HG03280 (cell line): ENCODE measurements around the gene HPS1.
"Not testable (repeated sequence)": the region's sequence is repeated elsewhere in the genome, so short reads cannot be mapped to it uniquely, and the experiment has no call there.

ENCODE experiments used
- ATAC-seq: cut with Tn5 transposase; IDR thresholded peaks from one replicate; pipeline ENCODE4 v1.9.1; 2021; ENCODE audit warnings: mild to moderate bottlenecking, moderate library complexity; ENCODE audit not compliant: unreplicated experiment

The HPS1 gene

DNA sequence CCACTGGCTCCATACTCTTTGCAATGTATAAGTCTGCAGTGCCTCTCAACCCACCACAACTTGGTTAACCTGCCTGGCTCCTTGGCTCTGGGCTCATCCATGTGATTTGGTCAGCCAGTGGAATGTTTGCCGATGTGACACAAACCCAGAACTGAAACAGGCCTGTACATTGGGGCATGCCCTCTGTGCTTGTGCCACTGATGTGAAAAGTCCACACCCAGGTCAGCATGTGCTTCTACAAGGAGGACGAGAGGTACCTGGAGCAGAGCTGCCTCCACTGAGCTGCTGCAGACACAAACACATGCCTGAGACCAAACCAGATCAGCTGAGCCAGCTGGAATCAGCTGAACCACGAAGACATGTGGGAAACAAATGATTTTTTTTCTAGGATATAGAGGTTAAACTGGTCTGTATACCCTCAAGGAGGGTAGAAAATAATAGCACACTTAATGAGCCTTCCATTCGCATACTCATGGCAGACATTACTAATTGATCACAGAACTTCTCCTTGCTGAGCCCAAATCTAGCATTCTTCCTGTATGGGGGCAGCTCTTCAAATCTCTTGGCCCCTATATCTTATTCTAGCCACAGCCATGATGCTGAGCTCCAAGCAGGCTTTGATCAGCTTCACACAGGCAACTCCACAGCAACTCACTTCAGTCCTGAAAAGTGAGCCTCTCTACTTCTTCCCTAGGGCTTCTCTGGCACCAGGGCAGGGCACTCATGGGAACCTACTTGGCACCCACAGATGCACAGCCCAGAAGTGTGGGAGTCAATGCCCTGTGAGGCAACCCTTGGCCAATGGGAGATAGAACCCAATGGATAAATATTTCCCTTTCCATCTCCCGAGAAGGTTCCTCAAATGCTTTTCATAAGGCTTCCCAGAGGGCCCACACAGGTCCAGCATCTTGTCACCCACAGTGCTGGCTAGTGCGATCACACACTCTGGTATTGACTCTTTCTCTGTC, 50.4 kb downstream of the HPS1 start:
- no peak for ATAC-seq

DNA sequence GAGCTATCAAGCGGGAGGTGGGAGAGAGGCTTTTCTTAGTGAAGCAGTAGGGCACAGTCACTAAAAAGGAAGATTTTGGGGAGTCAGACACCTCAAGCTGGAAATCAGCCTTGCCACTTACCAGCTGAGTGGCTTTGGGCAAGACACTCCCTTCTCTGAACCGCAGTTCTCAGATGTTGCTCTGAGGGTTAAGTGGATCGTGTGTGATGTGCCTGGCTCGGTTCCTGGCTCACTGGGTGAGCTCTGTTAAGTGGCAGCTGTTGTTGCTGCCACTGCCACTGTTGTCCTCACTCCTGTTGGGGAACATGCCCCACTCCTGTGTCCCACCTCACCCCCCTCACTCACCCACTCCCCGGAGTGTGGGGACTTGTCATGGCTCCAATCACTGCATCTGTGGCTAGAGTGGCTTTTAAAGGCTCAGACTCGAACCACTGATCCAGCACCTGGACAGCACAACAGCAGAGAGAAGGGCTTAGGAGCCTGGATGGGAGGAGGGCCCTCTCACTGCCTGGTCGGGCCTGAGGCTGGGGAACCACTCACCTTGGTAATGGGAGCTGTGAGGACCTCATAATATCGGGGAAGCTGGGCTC, 51.8 kb downstream of the HPS1 start:
- ATAC-seq, result no peak

DNA sequence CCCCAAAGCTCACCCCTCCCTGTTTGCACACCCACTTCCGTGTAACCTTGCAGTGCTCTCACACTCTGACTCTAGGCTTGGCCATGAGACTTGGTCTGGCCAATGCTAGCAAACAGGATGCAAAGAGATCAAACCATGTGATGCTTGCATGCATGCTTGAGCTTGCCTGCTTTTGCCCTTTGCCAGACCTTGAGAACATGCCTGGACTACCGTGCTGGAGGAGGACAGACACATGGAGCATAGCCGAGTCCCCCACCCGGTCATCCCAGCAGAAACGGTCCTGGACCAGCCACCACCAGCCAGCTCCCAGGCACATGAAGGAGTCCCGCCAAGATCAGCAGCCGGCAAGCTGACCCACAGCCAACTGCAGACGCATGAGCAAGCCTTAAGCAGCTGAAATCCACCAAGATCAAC, 55.1 kb downstream of the HPS1 start:
- ATAC-seq, result no peak

DNA sequence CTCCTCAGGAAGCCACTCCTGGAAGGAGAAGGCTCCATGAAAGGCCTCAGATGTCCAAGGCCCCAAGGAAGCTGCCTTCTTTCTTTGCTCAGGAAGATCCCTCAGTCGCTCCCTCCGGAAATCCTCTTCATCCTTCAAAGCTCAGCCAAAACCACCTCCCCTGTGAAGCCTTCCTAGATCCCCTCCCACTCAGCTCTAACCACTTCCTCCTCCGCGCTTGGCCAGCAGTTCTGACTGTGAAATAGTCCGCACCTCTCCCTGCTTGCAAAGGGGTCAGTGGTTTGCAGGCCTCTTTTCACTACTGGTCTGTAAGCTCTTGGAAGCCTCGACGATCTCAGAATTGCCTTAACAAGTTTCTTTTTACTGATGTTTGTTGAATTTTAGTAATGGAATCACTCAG, 55.7 kb downstream of the HPS1 start:
- peak; percentile 47 for ATAC-seq

DNA sequence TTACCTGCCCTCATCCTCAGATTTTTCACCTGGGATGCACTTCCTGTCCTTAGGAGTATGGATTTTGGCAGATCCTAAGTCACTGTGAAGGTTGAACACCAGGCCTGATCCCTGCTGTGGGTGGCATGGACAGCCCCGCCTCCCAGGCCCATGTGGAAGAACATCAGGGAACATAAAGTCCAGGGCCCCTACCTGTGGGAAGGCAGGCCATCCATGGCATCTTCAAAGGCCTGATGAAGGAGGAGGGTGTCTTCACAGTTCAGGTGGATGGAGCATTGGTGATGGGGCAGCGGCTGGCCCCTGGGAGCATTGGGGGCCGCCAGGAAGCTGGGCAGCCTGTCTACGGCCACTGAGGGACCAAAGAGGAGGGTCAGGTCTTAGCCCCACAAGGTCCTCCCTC, 56.3 kb downstream of the HPS1 start:
- no peak for ATAC-seq

DNA sequence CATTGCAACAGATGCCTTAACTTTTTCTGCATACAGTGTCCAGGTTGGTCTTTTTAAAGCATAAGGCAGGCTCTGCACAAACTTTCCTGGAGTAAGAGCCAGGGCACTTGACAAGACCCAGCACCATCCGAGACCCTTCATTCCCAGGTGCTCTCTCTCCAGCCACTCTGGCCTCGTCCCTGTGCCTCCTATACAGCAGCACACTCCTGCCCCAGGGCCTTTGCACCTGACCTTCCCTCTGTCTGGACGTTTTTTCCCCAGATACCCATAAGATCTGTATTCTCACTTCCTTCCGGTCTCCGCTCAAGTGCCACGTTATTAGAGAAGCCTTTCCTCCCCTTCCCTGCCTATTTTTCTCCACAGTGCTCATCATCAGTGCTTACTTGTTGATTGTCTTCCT, 57.3 kb downstream of the HPS1 start:
- ATAC-seq, result no peak

DNA sequence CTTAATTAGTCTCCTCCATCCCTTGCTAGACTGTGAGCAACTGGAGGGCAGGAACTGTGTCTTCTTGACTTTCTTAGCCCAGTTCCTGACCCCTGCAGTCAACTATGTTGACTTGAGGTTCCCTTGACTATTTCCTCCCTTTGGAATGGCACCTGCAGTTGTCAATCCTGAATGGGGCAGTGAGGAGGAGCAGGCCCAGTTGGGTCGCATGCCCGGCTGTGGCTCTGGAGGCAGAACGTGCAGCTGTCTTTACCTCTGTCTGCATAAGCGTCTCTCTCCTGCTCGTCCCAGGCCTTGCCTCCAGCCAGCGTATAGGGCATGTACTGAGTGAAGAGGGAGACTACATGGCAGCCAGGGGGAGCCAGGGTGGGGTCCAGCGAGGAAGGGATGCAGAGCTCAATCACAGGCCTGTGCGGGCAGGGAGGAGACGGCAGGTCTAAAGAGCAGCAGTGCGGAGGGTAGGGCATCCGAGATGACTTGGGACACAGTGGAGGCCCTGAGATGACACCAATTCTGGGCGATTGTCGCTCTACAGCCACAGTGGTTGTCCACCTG, 58.6 kb downstream of the HPS1 start:
- ATAC-seq, result no peak

DNA sequence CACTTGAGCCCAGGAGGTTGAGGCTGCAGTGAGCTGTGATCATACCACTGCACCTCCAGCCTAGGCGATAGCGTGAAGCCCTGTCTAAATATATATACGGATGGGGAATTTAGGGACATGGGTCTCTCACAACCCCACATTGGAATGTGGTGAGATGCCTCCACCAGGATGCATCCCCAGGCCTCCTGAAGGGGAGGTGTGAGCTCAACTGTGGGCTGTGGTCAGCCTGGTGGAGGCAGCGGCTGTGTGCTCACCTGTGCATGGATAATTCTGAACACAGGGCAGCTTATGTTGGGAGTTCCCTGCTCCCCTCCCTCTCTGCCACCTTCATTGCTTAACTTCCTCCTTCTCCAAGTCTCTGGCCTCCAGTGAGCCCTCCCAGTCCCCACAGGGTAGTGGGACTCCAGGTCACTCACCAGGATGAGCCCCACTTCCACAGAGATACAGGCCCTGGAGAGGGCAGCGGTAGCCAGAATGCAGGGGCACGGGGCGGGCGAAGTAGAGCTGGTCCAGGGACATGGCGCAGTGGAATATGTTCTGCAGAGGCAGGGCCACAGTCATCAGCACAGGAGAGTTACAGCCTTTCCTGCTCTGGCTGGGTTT, 62.1 kb downstream of the HPS1 start:
- no peak for ATAC-seq

DNA sequence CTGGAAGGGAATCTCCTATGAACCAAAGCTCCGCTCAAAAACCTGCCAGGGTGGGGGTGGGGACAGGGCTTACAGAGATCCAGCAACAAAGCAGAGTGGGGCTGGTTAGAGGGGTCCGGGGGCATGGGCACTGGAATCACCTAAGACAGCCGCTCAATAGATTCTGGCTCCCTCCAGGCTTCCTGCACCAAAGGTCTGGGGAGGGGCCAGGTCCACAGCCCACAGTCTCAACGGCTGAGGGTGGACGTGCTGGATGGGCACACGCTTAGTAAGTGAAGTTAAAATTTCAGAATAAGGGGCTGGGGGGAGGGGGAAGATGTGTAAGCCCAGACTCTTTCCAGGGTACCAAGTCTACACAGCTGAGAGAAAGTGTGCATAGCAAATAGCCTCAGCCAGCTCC, 62.9 kb downstream of the HPS1 start:
- no peak for ATAC-seq

DNA sequence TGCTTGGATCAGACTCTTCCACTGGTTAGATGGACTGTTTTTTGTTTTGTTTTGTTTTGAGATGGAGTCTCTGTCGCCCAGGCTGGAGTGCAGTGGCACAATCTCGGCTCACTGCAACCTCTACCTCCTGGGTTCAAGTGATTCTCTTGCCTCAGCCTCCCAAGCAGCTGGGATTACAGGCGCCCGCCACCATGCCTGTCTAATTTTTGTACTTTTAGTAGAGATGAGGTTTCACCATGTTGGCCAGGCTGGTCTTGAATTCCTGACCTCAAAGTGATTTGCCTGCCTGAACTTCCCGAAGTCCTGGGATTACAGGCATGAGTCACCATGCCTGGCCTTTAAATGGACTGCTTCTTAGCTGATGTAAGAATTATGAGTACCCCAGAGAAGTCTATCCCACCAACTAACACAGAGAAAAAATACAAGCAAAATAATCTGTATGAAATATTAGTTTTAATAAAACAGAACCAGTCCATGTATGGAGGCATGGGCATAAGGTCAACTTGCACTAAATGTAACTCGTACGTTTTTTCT, 63.5 kb downstream of the HPS1 start:
- ATAC-seq, result not testable (repeated sequence)

DNA sequence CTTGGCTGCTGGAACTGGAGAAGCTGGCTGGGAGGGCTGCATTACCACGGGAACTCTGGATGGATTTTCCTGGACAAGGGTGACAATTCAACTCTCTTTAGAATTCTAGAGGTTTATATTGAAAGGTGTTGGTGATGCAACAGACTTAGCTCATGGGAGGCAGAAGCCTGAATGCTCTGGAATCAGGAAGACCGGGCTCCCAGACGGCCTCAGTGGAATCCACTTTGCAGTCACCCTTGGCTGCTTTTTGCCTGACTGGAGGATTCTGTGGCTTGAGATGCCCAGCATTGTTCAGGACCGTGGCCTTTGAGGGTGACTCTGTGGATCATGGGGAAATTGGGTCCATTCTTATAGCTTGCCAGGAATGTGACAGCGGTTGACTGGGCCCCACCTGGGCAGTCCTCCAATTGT, 64.0 kb downstream of the HPS1 start:
- ATAC-seq, result no peak

DNA sequence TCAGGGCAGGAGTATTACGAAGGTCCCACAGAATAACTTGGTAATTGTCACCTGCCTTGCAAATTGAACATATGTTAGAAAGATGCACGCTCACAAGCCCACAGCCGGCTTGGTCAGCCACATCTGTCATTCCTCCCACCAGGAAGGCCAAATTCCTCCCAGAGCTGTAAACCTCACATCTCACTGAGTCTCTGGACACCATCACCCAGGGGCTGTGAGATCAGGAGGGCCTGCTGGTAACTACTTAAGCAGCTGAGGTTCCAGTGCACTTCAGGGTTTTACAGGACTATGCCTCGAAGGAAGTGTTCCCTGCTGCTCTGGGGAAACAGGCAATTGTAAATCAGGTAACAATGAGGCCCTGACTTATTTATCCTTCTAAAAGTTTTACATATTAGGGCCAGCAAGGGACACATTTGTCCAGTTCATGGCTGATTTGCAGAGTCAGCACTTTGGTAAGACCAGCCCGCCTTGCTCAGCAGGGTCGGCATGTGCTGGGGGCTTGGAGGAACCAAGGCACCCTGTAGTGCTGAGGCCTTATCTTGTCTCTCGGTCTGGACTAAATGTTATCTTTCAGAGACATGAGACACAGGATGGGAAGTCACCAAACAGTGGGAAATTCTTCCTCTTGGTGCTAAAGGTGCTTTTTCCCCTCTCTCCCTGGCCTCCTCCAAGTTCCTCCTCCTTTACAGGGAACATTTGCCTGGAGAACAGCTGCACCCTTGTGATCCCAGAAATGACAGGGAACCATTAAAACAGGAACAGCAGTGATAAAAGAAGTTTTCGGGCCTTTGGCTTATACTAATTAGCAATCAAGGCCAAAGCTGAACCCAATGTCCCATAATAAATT, 66.0 kb downstream of the HPS1 start:
- no peak for ATAC-seq

DNA sequence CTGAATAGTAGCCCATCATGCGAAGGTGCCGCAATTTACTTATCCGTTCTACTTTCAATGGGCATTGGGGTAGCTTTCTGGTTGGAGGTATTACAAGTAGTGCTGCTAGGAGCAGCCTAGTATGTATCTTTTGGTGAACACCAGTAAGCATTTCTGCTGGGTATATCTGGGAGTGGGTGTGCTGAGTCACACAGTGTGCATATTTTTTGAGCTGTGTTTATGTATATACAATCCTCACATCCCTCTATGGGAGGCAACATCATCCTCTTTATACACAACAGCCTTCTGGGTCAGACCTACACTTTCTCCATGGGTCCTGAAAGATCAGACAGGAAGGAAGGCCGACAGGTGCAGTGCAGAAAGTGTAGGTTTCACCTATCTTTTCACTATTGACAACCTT, 68.0 kb downstream of the HPS1 start:
- no peak for ATAC-seq

DNA sequence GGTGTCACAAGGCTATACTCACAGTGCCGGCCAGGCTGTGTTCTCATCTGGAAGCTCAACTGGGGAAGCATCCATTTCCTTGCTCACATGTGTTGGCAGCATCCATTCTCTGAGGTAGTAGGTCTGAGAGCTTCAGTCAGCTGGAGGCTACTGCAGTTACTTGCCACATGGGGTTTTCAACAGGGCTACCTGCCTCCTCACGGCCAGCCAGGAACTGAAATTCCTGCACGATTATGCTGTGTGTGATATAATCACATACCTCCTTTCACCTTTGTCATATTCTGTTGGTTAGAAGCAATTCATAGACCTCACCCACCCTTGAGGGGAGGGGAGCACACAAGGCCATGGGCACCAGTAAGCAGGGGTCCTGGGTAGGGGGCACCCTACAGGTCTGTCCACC, 69.2 kb downstream of the HPS1 start:
- no peak for ATAC-seq

DNA sequence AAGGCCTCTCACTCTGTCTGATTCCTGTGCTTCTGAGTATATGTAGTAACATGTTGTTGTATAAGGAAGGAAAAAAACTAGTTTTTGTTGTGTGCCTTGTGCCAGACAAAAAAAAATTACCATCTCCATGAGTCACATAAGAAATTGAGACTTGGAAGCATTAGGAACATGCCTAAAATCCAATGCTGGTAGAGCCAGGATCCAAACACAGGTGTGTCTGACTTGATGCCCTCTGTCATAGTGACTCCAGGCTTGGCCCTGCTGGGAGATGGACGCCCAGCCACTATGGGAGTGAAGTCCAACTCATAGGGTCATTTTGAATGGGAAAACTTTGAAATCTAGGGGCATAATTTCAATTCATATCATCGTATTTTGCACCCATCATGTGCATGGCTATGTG, 69.7 kb downstream of the HPS1 start:
- ATAC-seq, result no peak

DNA sequence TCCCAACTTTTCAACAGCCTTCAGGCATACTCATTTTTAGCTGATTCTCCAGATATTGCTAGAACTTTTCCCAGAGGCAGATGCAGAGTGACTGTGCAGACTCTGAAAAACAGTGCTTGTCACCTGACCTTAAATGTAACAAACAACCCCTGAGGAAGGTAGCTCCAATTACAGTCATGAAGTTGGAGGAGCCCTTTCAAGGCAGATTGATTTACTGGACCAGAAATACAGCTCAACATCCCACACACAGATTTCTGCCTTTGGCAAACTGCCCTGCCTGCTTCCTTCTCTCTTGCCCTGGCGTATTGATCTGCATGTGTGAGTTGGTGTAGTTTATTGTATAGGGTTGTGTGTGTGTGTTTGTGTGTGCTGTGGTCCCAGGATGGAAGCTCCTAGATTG, 70.2 kb downstream of the HPS1 start:
- no peak for ATAC-seq

DNA sequence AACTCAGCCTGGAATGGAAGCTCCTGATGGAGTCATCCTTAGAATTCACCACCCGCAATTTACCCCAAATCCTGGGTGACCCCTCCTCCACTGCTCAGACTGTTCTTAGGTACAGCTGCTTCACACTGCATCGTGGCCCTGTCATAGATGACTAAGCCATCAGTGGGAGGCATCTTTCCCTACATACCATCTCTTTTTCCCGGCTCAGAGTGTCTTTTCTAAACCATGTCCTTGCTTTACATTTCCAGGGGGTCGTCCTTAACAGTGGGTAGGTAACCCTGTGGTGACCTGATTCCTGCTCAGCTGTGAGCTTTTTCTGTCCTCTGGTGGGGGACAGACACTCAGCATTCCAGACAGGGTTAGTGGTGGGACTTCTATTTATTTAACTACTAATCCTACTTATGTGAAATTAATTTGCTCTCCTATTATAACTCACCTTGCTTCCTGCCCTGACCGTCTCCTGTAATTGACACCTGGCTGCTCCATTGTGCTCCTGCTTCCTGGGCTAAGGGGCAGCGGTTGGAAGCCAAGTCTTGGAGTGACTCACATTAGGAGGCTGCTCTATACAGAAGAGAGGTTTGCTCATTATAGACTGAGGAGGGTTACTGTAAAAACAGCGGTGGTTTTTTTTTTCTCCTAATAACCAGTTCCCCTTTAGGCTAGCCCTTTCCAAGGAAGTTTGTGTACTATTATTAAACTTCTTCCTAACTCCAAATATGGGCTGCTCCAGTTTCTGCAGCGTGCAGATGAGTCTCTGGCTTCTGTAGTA, 72.3 kb downstream of the HPS1 start:
- no peak for ATAC-seq

DNA sequence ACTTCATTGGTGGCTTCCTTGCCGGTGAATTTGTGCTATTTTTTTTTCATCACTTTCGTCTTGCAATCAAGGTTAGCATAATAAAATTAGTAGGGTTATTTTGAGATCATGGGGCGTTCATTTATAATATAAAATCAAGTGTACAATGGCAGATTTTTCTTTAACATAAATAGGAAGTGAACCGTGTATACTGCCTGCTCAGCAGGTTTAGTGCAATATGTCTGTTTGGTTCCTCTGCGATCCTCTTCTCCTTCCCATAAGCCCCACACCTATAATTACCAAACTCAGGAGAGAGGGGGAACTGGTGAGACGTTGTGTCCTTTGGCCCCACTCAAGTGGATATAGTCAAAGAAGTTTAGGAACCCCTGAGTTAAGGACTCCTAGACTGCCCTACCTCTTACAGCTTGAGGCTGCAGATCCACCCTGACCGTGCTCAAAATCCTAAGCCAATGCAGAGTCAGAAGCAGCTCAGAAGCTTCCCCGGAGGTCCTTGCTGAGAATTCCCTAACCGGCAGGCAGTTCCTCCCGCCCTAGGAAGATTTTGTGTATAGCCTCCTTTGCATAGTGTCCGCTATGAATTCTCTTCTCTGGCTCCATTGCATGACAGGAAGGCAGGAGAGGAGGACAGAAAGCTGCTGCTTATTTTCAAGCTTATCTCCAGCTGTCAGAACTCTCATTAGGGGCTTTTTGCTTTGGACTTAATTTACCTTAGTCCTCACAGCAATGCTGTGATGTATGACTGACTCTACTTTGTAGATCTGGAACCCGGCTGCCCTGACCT, 73.3 kb downstream of the HPS1 start:
- ATAC-seq, result no peak
